HG02870 (cell line): ENCODE results near the gene MLX.
"Not testable (repeated sequence)": the region's sequence is repeated elsewhere in the genome, so short reads cannot be mapped to it uniquely, and the experiment has no call there.

ENCODE experiments used
- ATAC-seq: cut with Tn5 transposase; IDR thresholded peaks from one replicate; pipeline ENCODE4 v1.9.1; 2021; ENCODE audit warnings: mild to moderate bottlenecking, moderate library complexity; ENCODE audit not compliant: unreplicated experiment

Gene MLX

GRCh38 chr17:42577532-42578281, 10.8 kb downstream of the MLX start, which contains the start of gene PSMC3IP:
TSS of gene PSMC3IP (minus strand) at chr17:42577729. CDS start at chr17:42577686, 43 bp downstream.
- peak; percentile 59 for ATAC-seq

DNA sequence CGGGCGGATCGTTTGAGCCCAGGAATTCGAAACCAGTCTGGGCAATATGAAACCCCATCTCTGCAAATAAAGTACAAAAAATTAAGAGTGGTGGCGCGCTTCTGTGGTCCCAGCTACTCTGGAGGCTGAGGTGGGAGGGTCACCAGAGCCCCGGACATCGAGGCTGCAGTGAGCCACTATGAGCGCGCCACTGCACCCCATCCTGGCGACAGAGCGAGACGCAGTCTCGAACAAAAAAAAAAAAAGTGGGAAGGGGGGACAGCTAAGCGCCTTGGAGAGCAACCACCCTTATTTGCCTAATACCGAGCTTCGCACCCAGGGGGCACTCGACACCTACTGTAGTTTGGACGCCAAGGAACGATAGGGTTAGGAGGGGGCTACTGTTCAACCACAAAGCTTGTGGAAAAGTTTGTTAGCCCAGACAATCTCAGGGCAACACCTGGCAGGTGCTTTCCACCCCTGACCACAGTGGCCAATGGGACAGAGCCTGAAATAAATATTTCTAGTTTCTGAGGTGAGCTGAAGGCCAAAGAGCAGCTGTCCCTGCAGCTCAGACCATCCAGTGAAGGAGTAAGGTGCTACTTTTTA, 11.5 kb downstream of the MLX start:
- ATAC-seq, result peak; percentile 56

DNA sequence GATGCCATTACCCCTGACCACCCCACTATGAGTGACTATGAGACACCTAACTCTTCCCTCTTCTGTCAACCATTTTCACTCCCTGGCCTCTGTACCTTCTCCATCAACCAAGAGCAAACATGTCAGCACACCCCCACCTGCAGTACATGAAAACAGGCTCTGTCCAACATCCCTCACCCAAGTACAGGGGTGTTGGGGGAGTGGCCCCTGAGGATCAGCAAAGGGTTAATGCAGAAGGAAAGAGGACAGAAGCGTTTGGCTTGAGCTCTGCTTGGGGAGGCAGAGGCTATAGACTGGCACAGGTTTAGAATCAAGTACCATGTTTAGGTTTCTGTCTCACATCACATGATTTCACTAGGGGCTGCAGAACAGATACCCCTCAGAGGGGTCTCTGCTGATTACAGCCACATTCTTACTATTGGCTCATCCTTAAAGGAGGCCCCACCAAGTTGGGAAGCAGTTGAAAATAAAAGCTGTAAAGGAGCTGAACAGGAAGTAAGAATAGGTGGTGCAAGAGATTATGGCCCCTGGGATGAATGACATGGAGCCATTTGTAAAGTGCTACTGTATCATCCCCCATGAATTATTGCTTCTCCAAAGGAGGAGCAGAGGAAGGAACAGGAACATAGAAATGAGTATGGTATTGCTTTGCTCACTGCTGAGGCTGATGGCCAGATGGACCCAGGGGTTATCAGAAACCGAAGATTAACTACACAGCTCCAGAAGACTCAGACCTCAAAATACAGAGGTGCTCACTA, 13.1 kb downstream of the MLX start:
- no peak for ATAC-seq

- ATAC-seq, result no peak
These were observed 14.9 kb downstream of the MLX start for GRCh38 chr17:42581744-42582270.

GRCh38 chr17:42584880-42585279, 18.0 kb downstream of the MLX start:
- ATAC-seq, result no peak

DNA sequence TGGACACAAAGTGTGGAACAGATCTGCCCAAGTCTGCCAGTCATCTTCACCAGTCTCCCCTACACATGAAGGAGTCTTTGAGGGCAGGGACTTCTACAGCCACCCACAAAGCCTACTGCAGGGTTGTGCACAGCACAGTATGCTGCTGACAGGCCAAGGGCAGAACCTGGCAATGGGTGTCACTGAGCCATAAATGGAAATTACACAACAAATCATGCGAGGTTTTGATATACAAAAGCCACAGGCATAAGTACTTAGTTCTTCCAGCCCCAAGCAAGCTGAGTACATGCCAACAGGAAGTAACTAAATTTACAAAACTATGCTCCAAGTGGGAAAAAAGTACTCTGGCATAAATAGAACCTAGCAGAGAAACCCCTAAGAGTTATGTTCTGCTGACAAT, 18.5 kb downstream of the MLX start:
- ATAC-seq, result no peak

DNA sequence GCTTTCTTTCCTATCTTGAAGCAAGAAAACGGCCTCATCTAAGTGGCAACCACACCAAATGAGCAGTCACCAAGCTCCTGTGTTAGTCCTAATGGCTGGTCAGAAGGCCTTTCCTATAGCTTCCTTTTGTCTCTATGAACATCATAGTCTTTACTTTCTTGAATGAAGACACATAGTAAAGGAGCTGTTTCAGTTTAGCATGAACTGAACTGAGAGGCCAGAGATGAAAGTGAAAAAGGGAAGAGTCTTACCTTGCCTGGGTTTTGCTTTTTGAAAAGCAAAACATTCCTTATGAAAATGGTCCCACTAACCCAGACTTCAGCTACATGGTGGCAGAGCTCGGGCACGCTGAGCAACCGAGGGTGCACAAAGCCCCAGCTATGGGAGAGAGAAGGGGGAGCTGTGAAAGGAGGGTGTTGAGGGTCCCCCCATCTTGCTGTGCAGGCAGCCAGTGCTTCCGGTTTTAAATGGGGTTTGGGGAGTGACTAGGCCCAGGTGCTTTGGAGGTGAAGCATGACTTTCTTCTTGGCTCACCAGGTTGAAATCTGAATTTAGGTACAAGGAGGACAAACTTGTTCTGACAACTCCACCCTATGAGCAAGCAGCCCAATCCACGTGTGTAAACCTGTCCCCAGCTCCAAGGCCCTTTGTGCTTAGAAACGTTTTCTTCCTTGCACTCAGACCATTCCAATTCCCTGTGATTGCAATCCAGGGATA, 19.8 kb downstream of the MLX start:
- ATAC-seq, result peak; percentile 57

DNA sequence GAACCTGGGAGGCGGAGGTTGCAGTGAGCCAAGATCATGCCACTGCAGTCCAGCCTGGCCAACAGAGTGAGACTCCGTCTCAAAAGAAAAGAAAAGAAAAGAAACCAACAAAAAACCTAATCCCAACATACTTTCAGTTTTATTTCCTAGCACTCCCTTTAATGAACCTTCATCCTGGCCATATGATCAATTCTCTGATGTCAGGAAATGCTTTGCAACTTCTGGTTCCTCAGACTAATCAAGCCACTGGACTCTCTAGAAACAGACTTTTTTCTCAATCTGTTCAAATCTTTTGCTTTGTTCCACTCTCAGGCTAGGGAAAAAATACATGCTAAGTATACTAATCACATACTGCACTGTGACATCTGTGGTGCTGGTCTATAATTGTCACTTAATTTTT, 24.0 kb downstream of the MLX start:
- no peak for ATAC-seq

GRCh38 chr17:42591411-42591810, 24.5 kb downstream of the MLX start:
- no peak for ATAC-seq

DNA sequence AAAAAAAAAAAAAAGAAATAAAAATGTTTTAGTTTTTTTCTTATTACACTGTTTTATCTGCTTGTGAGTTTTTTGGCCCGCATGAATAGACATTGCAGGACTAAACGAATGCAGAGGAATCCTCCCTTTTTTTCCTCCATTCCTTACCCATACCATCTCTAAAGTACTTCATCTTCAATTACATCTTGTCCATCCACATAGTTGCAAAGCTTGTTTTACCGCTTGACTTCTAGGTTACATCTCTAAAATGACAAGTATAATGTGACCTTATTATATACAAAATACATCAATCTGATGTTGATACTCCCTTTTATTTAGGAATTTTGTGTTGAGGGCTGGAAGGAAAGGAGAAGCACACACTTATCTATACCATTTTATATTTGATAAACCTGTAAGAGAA, 29.5 kb downstream of the MLX start:
- no peak for ATAC-seq

GRCh38 chr17:42598905-42599304, 32.0 kb downstream of the MLX start:
- ATAC-seq, result no peak

GRCh38 chr17:42603318-42603717, 36.4 kb downstream of the MLX start:
- ATAC-seq, result no peak

- ATAC-seq, result no peak
These were observed 40.9 kb downstream of the MLX start for GRCh38 chr17:42607769-42608168.

DNA sequence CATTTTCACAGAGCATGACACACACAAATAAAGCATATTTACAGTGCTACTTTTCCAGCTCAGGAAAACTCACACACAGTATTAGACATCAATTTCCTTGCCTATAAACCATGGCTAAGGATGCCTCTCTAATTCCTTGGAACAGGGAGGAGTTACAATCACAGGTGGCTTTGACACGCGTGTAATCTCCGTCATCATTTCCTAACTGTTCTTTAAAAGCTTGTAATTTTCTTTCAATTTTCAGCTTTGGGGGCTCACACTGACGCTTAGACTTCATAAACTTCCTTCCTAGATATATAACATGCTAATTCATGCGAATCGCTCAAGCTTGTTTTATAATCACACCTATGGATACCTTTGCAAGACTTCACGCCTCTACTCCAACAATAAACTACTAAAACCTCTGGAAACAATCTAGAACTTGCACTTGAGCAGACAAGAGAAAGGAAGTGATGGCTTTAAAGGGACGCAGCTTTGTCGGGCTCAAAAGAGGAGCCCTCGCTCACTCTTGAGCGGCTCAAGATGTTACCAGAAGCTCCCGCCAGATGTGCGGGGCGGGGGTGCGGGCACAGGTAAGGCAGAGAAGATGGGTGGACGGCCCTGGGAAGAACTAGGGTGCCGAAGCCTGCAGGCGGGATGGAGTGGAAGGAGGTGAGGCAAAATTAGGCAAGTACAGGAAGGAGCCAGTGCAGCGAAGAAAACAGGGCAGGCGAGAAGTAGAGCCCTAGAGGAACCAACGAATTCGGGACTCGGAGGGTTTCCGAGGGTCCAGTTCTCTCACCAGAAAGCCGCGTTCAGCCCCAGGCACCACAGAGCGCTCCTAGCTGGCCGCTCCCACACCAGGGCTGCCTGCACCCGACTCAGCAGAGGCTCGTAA, 41.6 kb downstream of the MLX start:
- peak; percentile 23 for ATAC-seq

DNA sequence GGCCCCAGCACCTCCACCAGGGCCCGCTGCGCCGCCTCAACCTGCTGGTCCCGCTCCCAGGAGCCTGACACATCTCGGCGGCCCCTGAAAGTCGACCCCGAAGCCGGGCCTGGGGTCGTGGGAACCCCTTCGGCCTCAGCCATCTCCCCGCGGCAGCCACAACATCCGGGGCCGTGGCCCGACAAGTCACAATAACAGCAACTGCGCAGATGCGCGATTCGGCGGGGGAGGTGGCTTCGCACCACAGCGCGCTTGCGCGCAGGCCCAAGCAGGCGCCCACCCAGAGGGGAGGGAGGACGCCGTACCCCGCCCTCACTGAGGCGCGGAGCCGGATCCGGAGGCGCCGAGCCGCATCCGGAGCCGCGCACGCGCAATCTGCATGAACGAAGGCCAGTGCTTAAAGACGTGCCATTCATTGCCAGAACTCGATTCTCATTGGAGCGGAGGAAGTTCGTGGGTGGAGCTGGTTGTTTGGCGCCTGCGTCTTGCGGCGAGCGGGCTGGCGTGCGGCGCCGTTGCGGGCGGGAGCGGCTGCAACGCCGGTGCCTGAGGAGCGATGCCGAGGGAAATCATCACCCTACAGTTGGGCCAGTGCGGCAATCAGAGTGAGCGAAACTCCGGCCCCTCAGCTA, 42.4 kb downstream of the MLX start, which contains the start of the genes RETREG3 and TUBG1:
RETREG3 (minus strand) TSS at position 193 of the 632 bp plus-strand sequence; CDS start at position 143, 50 bp downstream.
TUBG1 (plus strand) TSS at position 502 of the 632 bp plus-strand sequence; CDS start at position 557, 55 bp downstream.
- ATAC-seq, result peak; percentile 87

GRCh38 chr17:42609814-42610801, 43.2 kb downstream of the MLX start:
- not testable (repeated sequence) for ATAC-seq

DNA sequence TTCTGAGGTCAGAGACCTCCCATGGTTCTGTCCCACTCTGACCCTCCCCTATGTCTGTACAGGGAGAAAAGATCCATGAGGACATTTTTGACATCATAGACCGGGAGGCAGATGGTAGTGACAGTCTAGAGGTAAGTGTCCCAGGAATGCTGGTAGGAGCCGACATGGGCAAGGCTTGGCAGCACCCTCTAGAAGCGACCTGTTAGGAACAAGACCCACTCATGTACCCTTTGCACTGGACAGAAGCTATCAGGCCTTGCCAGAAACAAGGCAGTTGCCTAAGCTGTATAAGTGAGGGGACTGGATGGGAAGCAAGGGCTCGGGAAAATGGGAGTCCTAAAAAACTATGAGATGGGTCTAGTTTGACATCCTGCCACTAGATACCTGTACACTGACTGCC, 45.1 kb downstream of the MLX start:
- ATAC-seq, result no peak

GRCh38 chr17:42613699-42614295, 46.9 kb downstream of the MLX start:
- no peak for ATAC-seq
